Fibroblast of upper back skin (primary cell): Measurements from ENCODE around the gene PRKN.

Experiments
- DNase-seq: peaks from one replicate; pipeline ENCODE4 v3.0.0-alpha.2; 2013

The PRKN gene

GRCh38 chr6:162435071-162435470 is 292.5 kb downstream of the PRKN start:
- no peak for DNase-seq

- no peak for DNase-seq
These were observed 306.6 kb downstream of the PRKN start for GRCh38 chr6:162421004-162421403.

- DNase-seq = peak; percentile 5
These were observed 310.6 kb downstream of the PRKN start for GRCh38 chr6:162416831-162417537.

GRCh38 chr6:162416307-162416706 is 311.3 kb downstream of the PRKN start:
- no peak for DNase-seq

GRCh38 chr6:162409741-162410691 is 317.6 kb downstream of the PRKN start:
- DNase-seq = no peak

GRCh38 chr6:162408826-162409535 is 318.6 kb downstream of the PRKN start:
- DNase-seq = no peak

GRCh38 chr6:162404951-162405350 is 322.6 kb downstream of the PRKN start:
- no peak for DNase-seq

GRCh38 chr6:162403031-162403430 is 324.5 kb downstream of the PRKN start:
- no peak for DNase-seq

GRCh38 chr6:162395181-162395580 is 332.4 kb downstream of the PRKN start:
- no peak for DNase-seq

- DNase-seq = peak; percentile 90
These were observed 336.4 kb downstream of the PRKN start for GRCh38 chr6:162390961-162391811.

- no peak for DNase-seq
These were observed 338.1 kb downstream of the PRKN start for GRCh38 chr6:162389343-162390085.

- DNase-seq = no peak
These were observed 339.2 kb downstream of the PRKN start for GRCh38 chr6:162388383-162388777.

GRCh38 chr6:162387718-162388382 is 339.7 kb downstream of the PRKN start:
- no peak for DNase-seq

- DNase-seq = peak; percentile 69
These were observed 341.6 kb downstream of the PRKN start for GRCh38 chr6:162385980-162386379.

- peak; percentile 73 for DNase-seq
These were observed 347.7 kb downstream of the PRKN start for GRCh38 chr6:162379757-162380409.

- no peak for DNase-seq
These were observed 349.8 kb downstream of the PRKN start for GRCh38 chr6:162377735-162378134.

GRCh38 chr6:162373868-162374267 is 353.7 kb downstream of the PRKN start:
- DNase-seq = no peak

- DNase-seq = no peak
These were observed 354.4 kb downstream of the PRKN start for GRCh38 chr6:162373192-162373591.

- no peak for DNase-seq
These were observed 355.5 kb downstream of the PRKN start for GRCh38 chr6:162372106-162372505.

GRCh38 chr6:162371121-162371520 is 356.4 kb downstream of the PRKN start:
- no peak for DNase-seq

- DNase-seq = no peak
These were observed 358.5 kb downstream of the PRKN start for GRCh38 chr6:162369091-162369490.
